ENCODE data around the gene CASP9.
"Not testable (repeated sequence)": the region's sequence is repeated elsewhere in the genome, so short reads cannot be mapped to it uniquely, and the experiment has no call there.

DNA sequence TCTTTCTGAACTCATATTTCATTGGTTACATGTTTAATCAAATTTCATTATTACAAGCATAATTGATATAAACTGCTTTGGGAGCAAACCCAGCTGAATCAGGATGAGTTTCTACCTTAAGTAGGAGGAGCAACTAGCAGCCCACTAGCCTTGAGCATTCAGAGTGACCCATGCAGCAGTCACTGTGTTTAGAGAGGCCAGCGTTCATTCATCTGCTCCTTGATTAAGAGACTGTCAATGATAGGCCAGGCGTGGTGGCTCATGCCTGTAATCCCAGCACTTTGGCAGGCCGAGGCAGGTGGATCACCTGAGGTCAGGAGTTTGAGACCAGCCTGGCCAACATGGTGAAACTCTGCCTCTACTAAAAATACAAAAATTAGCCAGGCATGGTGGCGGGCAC, 65.6 kb downstream of the CASP9 start:
- TF ChIP-seq, protein P1, sequence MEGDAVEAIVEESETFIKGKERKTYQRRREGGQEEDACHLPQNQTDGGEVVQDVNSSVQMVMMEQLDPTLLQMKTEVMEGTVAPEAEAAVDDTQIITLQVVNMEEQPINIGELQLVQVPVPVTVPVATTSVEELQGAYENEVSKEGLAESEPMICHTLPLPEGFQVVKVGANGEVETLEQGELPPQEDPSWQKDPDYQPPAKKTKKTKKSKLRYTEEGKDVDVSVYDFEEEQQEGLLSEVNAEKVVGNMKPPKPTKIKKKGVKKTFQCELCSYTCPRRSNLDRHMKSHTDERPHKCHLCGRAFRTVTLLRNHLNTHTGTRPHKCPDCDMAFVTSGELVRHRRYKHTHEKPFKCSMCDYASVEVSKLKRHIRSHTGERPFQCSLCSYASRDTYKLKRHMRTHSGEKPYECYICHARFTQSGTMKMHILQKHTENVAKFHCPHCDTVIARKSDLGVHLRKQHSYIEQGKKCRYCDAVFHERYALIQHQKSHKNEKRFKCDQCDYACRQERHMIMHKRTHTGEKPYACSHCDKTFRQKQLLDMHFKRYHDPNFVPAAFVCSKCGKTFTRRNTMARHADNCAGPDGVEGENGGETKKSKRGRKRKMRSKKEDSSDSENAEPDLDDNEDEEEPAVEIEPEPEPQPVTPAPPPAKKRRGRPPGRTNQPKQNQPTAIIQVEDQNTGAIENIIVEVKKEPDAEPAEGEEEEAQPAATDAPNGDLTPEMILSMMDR (IDR thresholded peaks at IDR 0.05): not testable (repeated sequence)
- not testable (repeated sequence) for TF ChIP-seq POLR2A (IDR thresholded peaks at IDR 0.05)
